K562 (cell line): ENCODE results near the gene UBXN11. TPM values are rescaled to one million over a fixed set of nuclear protein-coding genes. Genes with fewer than 3 reads are reported as not detected.
A peak's percentile ranks its signal among the peaks of the same experiment; 100 is the strongest.

Experiments used
- NFYB ChIP-seq: IDR thresholded peaks from 2 replicates; pipeline ENCODE4 v1.6.1; 2011; ENCODE audit warnings: mild to moderate bottlenecking, moderate library complexity; ENCODE audit not compliant: insufficient read length; ENCODE audit errors: extremely low read depth
- PHB2 ChIP-seq: fragments of 450-650 bp; IDR thresholded peaks from 2 replicates; pipeline ENCODE4 v1.6.1; 2017; ENCODE audit warnings: low read depth
- RAD51 ChIP-seq: fragments of 450-650 bp; IDR thresholded peaks from 2 replicates; pipeline ENCODE4 v1.7.1; 2016; ENCODE audit warnings: low read depth, mild to moderate bottlenecking, borderline replicate concordance
- ZBTB8A ChIP-seq: fragments of 450-650 bp; IDR thresholded peaks from 2 replicates; pipeline ENCODE4 v1.6.1; 2018; ENCODE audit warnings: mild to moderate bottlenecking, moderate library complexity; ENCODE audit not compliant: partially characterized antibody
- ZNF324 ChIP-seq: fragments of 250-450 bp; sonication (Bioruptor Pico); IDR thresholded peaks from 2 replicates; pipeline ENCODE4 v1.4.0; 2020; ENCODE audit warnings: mild to moderate bottlenecking
- ZNF668 ChIP-seq: fragments of 250-450 bp; sonication (Bioruptor Pico); IDR thresholded peaks from 2 replicates; pipeline ENCODE4 v1.8.0; 2022; ENCODE audit warnings: mild to moderate bottlenecking, inconsistent platforms
- polyA plus RNA-seq, 8 experiments: library from polyadenylated mRNA; depleted of rRNA in 4 of 8; stranded (reverse) in 5 of 8; unstranded in 3 of 8; fragments of >200 nt; fragmentation: Nextera tagmentation in 2 of 8; fragmentation: Illumina TruSeq in 1 of 8; extraction: Ambion mirVana in 2 of 8; extraction: Trizol in 1 of 8; gene quantifications; 2 replicates each; pipeline versions ENCODE4 v1.2.1 to v1.2.3, GENCODE V29; 2011 to 2014; ENCODE audit warnings: inconsistent platforms in 1 of 8, missing spikeins in 1 of 8
- total RNA-seq, 7 experiments: library from RNA; depleted of rRNA in 6 of 7; stranded (reverse); fragments of >200 nt in 6 of 7; fragmentation: Illumina TruSeq in 2 of 7; extraction: Trizol in 2 of 7; gene quantifications; 2 replicates each; pipeline versions ENCODE4 v1.2.1 to v1.2.3, GENCODE V29; 2011 to 2021; ENCODE audit warnings: low replicate concordance in 1 of 7
- TF ChIP-seq, protein P1 (sequence below): fragments of 450-650 bp; IDR thresholded peaks from 2 replicates; pipeline ENCODE4 v1.6.1; 2016; ENCODE audit warnings: mild to moderate bottlenecking, moderate library complexity
- TF ChIP-seq, protein P2 (sequence below): fragments of 450-650 bp; IDR thresholded peaks from 2 replicates; pipeline ENCODE4 v1.6.1; 2017; ENCODE audit warnings: antibody characterized with exemption, mild to moderate bottlenecking
- TF ChIP-seq, protein P3 (sequence below): sonication (generic); formaldehyde crosslinking; IDR thresholded peaks from 2 replicates; pipeline ENCODE4 v1.8.0; 2022; ENCODE audit warnings: mild to moderate bottlenecking, missing genetic modification reagents, borderline replicate concordance

The UBXN11 gene
- total and polyA plus RNA-seq, 9 of the 15 experiments (the other 6 are each of a cell fraction or from before 2014, with no cell fraction given): 0.48 to 34.3 (median 11.3) TPM

DNA sequence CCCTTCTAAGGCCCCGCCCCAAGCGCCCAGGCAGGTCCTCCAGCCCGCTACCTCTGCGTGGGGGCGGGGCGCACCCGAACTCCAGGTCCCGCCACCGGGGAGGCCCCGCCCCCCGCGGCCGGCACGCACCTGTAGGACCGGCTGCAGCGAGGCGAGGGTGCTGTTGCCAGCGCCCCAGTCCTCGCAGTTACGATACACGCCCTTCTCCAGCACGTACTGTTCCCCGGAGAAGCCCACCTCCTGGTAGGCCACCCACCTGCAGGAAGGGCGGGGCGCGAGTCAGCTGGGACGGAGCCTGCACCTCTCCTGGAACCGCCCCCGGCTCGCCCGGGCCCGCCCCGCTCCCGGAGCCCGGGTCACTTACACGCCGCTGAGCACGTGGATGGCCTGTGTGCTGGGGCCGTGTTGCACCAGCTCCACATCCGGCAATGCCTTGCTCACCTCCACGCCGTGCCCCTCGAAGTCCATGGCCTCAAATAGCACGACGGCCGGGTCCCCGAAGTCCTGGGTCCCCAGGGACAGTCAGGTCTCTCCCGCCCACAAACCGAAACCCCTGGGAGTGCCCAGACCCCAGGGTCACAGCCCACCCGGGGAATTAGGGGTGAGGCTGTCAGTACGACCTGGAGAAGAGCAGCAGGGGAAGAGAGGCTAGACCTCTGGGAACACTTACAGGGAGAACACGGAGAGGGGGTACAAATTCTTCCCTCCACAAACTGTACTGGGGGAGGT is 30.2 kb upstream of the UBXN11 start (continued):
- TF ChIP-seq, protein P1, sequence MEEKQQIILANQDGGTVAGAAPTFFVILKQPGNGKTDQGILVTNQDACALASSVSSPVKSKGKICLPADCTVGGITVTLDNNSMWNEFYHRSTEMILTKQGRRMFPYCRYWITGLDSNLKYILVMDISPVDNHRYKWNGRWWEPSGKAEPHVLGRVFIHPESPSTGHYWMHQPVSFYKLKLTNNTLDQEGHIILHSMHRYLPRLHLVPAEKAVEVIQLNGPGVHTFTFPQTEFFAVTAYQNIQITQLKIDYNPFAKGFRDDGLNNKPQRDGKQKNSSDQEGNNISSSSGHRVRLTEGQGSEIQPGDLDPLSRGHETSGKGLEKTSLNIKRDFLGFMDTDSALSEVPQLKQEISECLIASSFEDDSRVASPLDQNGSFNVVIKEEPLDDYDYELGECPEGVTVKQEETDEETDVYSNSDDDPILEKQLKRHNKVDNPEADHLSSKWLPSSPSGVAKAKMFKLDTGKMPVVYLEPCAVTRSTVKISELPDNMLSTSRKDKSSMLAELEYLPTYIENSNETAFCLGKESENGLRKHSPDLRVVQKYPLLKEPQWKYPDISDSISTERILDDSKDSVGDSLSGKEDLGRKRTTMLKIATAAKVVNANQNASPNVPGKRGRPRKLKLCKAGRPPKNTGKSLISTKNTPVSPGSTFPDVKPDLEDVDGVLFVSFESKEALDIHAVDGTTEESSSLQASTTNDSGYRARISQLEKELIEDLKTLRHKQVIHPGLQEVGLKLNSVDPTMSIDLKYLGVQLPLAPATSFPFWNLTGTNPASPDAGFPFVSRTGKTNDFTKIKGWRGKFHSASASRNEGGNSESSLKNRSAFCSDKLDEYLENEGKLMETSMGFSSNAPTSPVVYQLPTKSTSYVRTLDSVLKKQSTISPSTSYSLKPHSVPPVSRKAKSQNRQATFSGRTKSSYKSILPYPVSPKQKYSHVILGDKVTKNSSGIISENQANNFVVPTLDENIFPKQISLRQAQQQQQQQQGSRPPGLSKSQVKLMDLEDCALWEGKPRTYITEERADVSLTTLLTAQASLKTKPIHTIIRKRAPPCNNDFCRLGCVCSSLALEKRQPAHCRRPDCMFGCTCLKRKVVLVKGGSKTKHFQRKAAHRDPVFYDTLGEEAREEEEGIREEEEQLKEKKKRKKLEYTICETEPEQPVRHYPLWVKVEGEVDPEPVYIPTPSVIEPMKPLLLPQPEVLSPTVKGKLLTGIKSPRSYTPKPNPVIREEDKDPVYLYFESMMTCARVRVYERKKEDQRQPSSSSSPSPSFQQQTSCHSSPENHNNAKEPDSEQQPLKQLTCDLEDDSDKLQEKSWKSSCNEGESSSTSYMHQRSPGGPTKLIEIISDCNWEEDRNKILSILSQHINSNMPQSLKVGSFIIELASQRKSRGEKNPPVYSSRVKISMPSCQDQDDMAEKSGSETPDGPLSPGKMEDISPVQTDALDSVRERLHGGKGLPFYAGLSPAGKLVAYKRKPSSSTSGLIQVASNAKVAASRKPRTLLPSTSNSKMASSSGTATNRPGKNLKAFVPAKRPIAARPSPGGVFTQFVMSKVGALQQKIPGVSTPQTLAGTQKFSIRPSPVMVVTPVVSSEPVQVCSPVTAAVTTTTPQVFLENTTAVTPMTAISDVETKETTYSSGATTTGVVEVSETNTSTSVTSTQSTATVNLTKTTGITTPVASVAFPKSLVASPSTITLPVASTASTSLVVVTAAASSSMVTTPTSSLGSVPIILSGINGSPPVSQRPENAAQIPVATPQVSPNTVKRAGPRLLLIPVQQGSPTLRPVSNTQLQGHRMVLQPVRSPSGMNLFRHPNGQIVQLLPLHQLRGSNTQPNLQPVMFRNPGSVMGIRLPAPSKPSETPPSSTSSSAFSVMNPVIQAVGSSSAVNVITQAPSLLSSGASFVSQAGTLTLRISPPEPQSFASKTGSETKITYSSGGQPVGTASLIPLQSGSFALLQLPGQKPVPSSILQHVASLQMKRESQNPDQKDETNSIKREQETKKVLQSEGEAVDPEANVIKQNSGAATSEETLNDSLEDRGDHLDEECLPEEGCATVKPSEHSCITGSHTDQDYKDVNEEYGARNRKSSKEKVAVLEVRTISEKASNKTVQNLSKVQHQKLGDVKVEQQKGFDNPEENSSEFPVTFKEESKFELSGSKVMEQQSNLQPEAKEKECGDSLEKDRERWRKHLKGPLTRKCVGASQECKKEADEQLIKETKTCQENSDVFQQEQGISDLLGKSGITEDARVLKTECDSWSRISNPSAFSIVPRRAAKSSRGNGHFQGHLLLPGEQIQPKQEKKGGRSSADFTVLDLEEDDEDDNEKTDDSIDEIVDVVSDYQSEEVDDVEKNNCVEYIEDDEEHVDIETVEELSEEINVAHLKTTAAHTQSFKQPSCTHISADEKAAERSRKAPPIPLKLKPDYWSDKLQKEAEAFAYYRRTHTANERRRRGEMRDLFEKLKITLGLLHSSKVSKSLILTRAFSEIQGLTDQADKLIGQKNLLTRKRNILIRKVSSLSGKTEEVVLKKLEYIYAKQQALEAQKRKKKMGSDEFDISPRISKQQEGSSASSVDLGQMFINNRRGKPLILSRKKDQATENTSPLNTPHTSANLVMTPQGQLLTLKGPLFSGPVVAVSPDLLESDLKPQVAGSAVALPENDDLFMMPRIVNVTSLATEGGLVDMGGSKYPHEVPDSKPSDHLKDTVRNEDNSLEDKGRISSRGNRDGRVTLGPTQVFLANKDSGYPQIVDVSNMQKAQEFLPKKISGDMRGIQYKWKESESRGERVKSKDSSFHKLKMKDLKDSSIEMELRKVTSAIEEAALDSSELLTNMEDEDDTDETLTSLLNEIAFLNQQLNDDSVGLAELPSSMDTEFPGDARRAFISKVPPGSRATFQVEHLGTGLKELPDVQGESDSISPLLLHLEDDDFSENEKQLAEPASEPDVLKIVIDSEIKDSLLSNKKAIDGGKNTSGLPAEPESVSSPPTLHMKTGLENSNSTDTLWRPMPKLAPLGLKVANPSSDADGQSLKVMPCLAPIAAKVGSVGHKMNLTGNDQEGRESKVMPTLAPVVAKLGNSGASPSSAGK: peak; percentile 100
- TF ChIP-seq ZBTB8A (no peak), RAD51 (no peak; the same call in 1 of the 2 replicates), ZNF668 (CRISPR knock-in tag) (peak; percentile 92), NFYB (no peak), PHB2 (no peak), ZNF324 (peak; percentile 71)
- TF ChIP-seq, protein P2, sequence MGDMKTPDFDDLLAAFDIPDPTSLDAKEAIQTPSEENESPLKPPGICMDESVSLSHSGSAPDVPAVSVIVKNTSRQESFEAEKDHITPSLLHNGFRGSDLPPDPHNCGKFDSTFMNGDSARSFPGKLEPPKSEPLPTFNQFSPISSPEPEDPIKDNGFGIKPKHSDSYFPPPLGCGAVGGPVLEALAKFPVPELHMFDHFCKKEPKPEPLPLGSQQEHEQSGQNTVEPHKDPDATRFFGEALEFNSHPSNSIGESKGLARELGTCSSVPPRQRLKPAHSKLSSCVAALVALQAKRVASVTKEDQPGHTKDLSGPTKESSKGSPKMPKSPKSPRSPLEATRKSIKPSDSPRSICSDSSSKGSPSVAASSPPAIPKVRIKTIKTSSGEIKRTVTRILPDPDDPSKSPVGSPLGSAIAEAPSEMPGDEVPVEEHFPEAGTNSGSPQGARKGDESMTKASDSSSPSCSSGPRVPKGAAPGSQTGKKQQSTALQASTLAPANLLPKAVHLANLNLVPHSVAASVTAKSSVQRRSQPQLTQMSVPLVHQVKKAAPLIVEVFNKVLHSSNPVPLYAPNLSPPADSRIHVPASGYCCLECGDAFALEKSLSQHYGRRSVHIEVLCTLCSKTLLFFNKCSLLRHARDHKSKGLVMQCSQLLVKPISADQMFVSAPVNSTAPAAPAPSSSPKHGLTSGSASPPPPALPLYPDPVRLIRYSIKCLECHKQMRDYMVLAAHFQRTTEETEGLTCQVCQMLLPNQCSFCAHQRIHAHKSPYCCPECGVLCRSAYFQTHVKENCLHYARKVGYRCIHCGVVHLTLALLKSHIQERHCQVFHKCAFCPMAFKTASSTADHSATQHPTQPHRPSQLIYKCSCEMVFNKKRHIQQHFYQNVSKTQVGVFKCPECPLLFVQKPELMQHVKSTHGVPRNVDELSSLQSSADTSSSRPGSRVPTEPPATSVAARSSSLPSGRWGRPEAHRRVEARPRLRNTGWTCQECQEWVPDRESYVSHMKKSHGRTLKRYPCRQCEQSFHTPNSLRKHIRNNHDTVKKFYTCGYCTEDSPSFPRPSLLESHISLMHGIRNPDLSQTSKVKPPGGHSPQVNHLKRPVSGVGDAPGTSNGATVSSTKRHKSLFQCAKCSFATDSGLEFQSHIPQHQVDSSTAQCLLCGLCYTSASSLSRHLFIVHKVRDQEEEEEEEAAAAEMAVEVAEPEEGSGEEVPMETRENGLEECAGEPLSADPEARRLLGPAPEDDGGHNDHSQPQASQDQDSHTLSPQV: peak; percentile 100
- TF ChIP-seq, protein P3, sequence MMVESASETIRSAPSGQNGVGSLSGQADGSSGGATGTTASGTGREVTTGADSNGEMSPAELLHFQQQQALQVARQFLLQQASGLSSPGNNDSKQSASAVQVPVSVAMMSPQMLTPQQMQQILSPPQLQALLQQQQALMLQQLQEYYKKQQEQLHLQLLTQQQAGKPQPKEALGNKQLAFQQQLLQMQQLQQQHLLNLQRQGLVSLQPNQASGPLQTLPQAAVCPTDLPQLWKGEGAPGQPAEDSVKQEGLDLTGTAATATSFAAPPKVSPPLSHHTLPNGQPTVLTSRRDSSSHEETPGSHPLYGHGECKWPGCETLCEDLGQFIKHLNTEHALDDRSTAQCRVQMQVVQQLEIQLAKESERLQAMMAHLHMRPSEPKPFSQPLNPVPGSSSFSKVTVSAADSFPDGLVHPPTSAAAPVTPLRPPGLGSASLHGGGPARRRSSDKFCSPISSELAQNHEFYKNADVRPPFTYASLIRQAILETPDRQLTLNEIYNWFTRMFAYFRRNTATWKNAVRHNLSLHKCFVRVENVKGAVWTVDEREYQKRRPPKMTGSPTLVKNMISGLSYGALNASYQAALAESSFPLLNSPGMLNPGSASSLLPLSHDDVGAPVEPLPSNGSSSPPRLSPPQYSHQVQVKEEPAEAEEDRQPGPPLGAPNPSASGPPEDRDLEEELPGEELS (CRISPR knock-in tag): peak; percentile 98
